ENCODE data around the gene LRRC4. TPM values are rescaled to one million over a fixed set of nuclear protein-coding genes. Genes with fewer than 3 reads are reported as not detected.

Gene LRRC4
- polyA plus RNA-seq, 1 of the 3 experiments (the other 2 are of a cell fraction): 0.44 TPM

- Histone ChIP-seq H2AFZ (ENCODE audit: low read depth) (no peak overlapping the region), H3K27me3 (ENCODE audit: insufficient read depth) (no peaks in the 10 kb centered on the region), H3K4me3 (ENCODE audit: low read depth in 2 of 2, low read length in 1 of 2) (no peak overlapping the region), H3K9me2 (no peaks in the 10 kb centered on the region), H3K9ac (no peak overlapping the region), H4K20me1 (ENCODE audit: insufficient read depth) (peaks cover 84% of the 10 kb centered on the region), H3K36me3 (replicated peaks in 1 of 2; ENCODE audit: control insufficient read depth in 1 of 2, insufficient read depth in 2 of 2, low read length in 1 of 2) (peaks cover 4 to 6% of the 10 kb centered on the region in 2 experiments), H3K27ac (ENCODE audit: low read depth in 2 of 2, low read length in 1 of 2) (no peak overlapping the region), H3K79me2 (ENCODE audit: insufficient read depth) (no peaks in the 10 kb centered on the region; the same call in 1 of the 2 replicates), H3K9me3 (no peaks in the 10 kb centered on the region), H3F3A (replicated peaks; ENCODE audit: insufficient read depth) (peaks cover 3% of the 10 kb centered on the region), H3K4me2 (no peak overlapping the region), H3K4me1 (ENCODE audit: control insufficient read depth in 1 of 2, insufficient read depth in 2 of 2, low read depth in 1 of 2, low read length in 1 of 2) (peaks cover 2 to 11% of the 10 kb centered on the region in 2 experiments; a peak in 2 of 4 replicates)
- whole genome bisulfite sequencing (ENCODE audit: low lambda C conversion rate): 96% methylated on average over 8 of the region's 8 CpGs
- TF ChIP-seq NRF1 (IDR thresholded peaks at IDR 0.05; ENCODE audit: low read depth, low read length) (no peak), TAF1 (IDR thresholded peaks at IDR 0.05; ENCODE audit: borderline replicate concordance, low read depth, low read length) (no peak), PBX3 (IDR thresholded peaks at IDR 0.05) (no peak), POLR2AphosphoS5 (IDR thresholded peaks at IDR 0.05; ENCODE audit: low read depth, low read length) (no peak), IRF3 (IDR thresholded peaks at IDR 0.05; ENCODE audit: low read depth, low read length) (no peak), MAX (IDR thresholded peaks at IDR 0.05; ENCODE audit: low read depth) (no peak), RFX5 (IDR thresholded peaks at IDR 0.05; ENCODE audit: low read length) (no peak), TCF12 (IDR thresholded peaks at IDR 0.05) (no peak), FOXJ3 (CRISPR knock-in tag; IDR thresholded peaks at IDR 0.05) (no peak), FOXM1 (IDR thresholded peaks at IDR 0.05; ENCODE audit: low read depth) (no peak), MXI1 (IDR thresholded peaks at IDR 0.05; ENCODE audit: low read depth, low read length) (no peak), MEF2A (IDR thresholded peaks at IDR 0.05; ENCODE audit: borderline replicate concordance, low read depth) (no peak), FOSL2 (IDR thresholded peaks at IDR 0.05; ENCODE audit: borderline replicate concordance, low read depth) (no peak), SIN3A (IDR thresholded peaks at IDR 0.05; ENCODE audit: borderline replicate concordance, low read depth, low read length) (no peak), CHD2 (IDR thresholded peaks at IDR 0.05; ENCODE audit: low read length, partially characterized antibody) (no peak), REST (IDR thresholded peaks at IDR 0.05; ENCODE audit: low read depth, low read length) (no peak)
- POLR2A ChIA-PET: no interaction called here
- CTCF ChIA-PET: interaction anchor here (1.0 to 8.7 kb wide), 7 partner anchors 9 to 329 kb away, joined by 3 to 165 read pairs (median 14); no protein-coding TSS in a partner anchor
- no peak for DNase-seq
Measured at GRCh38 chr7:128037880-128038619, 6.8 kb upstream of the LRRC4 start.
